OCI-LY3 (cell line): ENCODE data around the gene TMEM132D.

Experiments used
- H2AFZ ChIP-seq: fragments of 200-600, 300-600 bp; shearing (Covaris generic); 2 replicates; pipeline ENCODE4 v1.6.0; 2014; ENCODE audit warnings: antibody characterized with exemption, low read depth, low read length
- H3K27ac ChIP-seq: fragments of 200-600, 300-600 bp; sonication (generic); 2 replicates; pipeline ENCODE4 v1.5.1; 2014; ENCODE audit warnings: mild to moderate bottlenecking, low read length, moderate library complexity, mixed read lengths
- H3K27me3 ChIP-seq: fragments of 200-600, 300-600 bp; sonication (generic); 2 replicates; pipeline ENCODE4 v1.6.1; 2014; ENCODE audit warnings: low read depth, low read length, mixed read lengths
- H3K36me3 ChIP-seq: fragments of 200-600, 300-600 bp; sonication (generic); replicated peaks from 2 replicates; pipeline ENCODE3; 2014; ENCODE audit warnings: low read depth, low read length, mixed read lengths
- H3K4me1 ChIP-seq: fragments of 300-600, 200-600 bp; sonication (generic); 2 replicates; pipeline ENCODE4 v1.6.1; 2014; ENCODE audit warnings: low read length, mixed read lengths
- H3K4me2 ChIP-seq: fragments of 200-600, 300-600 bp; sonication (generic); 2 replicates; pipeline ENCODE4 v1.6.1; 2014; ENCODE audit warnings: low read length, mixed read lengths
- H3K4me3 ChIP-seq: fragments of 300-600, 200-600 bp; sonication (generic); 2 replicates; pipeline ENCODE4 v1.5.1; 2014; ENCODE audit warnings: antibody characterized with exemption, mild to moderate bottlenecking, low read length, moderate library complexity
- H3K79me2 ChIP-seq: fragments of 300-600, 200-600 bp; shearing (Covaris generic); 2 replicates; pipeline ENCODE4 v1.6.1; 2014; ENCODE audit warnings: mild to moderate bottlenecking, low read length, mixed read lengths
- H3K9ac ChIP-seq: fragments of 300-600, 200-600 bp; shearing (Covaris generic); 2 replicates; pipeline ENCODE4 v1.6.0; 2014; ENCODE audit warnings: mild to moderate bottlenecking, low read length, moderate library complexity
- H3K9me3 ChIP-seq: fragments of 200-600, 300-600 bp; shearing (Covaris generic); 2 replicates; pipeline ENCODE4 v1.6.1; 2014; ENCODE audit warnings: low read length, mixed read lengths; ENCODE audit not compliant: insufficient read depth
- H4K20me1 ChIP-seq: fragments of 200-600, 300-600 bp; sonication (generic); 2 replicates; pipeline ENCODE4 v1.6.1; 2016; ENCODE audit warnings: low read length, mixed read lengths; ENCODE audit not compliant: insufficient read depth
- CTCF ChIP-seq: fragments of 200-600, 300-600 bp; sonication (generic); IDR thresholded peaks from 2 replicates; pipeline ENCODE4 v1.5.1; 2014; ENCODE audit warnings: antibody characterized with exemption, low read length, low read depth
- EZH2phosphoT487 ChIP-seq: fragments of 200-600 bp; shearing (Covaris generic); IDR thresholded peaks from 2 replicates; pipeline ENCODE4 v1.6.1; 2018; ENCODE audit warnings: antibody characterized with exemption, mixed run types, low read depth

Gene TMEM132D

GRCh38 chr12:129036135-129036534 lies 867.7 kb downstream of the TMEM132D start:
- H3K27ac ChIP-seq = no peak overlapping the region
- no peak overlapping the region for H3K4me2 ChIP-seq
- H3K9ac ChIP-seq = no peak overlapping the region
- H3K4me3 ChIP-seq = no peak overlapping the region
- no peaks in the 10 kb centered on the region for H3K36me3 ChIP-seq
- no peak for TF ChIP-seq EZH2phosphoT487
- no peak for TF ChIP-seq CTCF
- no peaks in the 10 kb centered on the region for H4K20me1 ChIP-seq
- no peaks in the 10 kb centered on the region for H3K9me3 ChIP-seq
- no peaks in the 10 kb centered on the region for H3K27me3 ChIP-seq
- H3K79me2 ChIP-seq = no peaks in the 10 kb centered on the region
- no peaks in the 10 kb centered on the region for H3K4me1 ChIP-seq
- H2AFZ ChIP-seq = no peak overlapping the region

DNA sequence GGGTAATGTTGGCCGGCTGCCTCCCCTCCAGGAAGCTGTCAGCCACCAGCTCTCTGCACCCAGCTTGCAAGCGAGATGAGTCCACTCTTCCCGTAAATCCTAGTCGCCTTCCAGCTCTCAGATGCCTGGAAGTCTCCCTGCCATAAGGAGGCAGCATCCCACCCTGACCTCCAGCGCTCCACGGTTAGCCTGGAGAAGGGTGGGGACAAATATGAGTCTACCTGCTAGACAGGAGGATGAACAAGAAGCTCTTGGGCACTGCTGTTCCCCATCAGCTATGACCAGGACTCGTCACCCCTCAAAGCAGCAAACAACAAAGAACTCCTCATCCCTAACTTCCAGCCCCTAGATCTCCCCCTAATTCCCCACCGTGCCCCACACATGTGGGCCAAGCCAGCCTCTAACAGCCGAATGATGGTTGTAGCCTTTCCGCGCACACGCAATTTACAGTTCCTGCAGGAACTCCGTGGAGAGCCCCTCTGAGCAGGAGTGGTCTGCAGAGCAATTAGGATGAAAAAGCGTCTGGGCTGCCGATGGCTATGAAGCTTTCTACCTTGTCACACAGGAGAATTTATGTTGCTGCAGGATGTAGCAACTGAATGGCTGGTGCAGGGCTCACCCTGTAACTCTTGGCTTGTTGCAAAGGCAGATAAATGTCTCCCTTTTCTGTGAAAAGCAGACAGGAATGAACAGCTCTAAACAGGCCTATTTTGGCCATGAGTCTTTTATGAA lies 869.1 kb downstream of the TMEM132D start:
- no peaks in the 10 kb centered on the region for H3K36me3 ChIP-seq
- no peaks in the 10 kb centered on the region for H4K20me1 ChIP-seq
- H3K4me2 ChIP-seq = no peak overlapping the region
- H3K9me3 ChIP-seq = no peaks in the 10 kb centered on the region
- TF ChIP-seq CTCF (no peak), EZH2phosphoT487 (no peak)
- H3K9ac ChIP-seq = no peak overlapping the region
- no peaks in the 10 kb centered on the region for H3K79me2 ChIP-seq
- no peak overlapping the region for H3K4me3 ChIP-seq
- H3K27ac ChIP-seq = no peak overlapping the region
- no peak overlapping the region for H2AFZ ChIP-seq
- H3K27me3 ChIP-seq = no peaks in the 10 kb centered on the region
- H3K4me1 ChIP-seq = no peaks in the 10 kb centered on the region

GRCh38 chr12:129028844-129029243 lies 875.0 kb downstream of the TMEM132D start:
- TF ChIP-seq EZH2phosphoT487 (no peak), CTCF (no peak)
- Histone ChIP-seq H3K36me3 (no peaks in the 10 kb centered on the region), H3K27me3 (no peaks in the 10 kb centered on the region), H2AFZ (no peak overlapping the region), H3K9ac (no peak overlapping the region), H3K4me1 (no peaks in the 10 kb centered on the region), H3K9me3 (no peaks in the 10 kb centered on the region), H3K4me2 (no peak overlapping the region), H3K4me3 (no peak overlapping the region), H4K20me1 (no peaks in the 10 kb centered on the region), H3K79me2 (no peaks in the 10 kb centered on the region), H3K27ac (no peak overlapping the region)

DNA sequence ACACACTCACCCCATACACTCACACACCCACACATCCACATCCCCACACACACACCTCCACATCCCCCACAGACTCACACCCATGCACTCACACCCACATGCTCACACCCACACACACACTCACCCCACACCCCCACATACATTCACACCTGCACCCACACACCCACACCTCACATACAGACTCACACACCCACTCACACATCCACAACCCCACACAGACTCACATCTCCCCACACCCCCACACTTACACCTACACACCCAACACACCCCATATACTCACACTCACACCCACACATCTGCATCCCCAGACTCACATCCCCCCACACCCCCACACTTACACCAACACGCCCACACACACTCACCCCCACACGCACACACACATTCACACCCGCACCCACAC lies 878.8 kb downstream of the TMEM132D start:
- Histone ChIP-seq H2AFZ (no peak overlapping the region), H3K9me3 (no peaks in the 10 kb centered on the region), H3K4me1 (no peaks in the 10 kb centered on the region), H3K9ac (no peak overlapping the region), H4K20me1 (no peaks in the 10 kb centered on the region), H3K79me2 (no peaks in the 10 kb centered on the region), H3K27me3 (no peaks in the 10 kb centered on the region), H3K4me3 (no peak overlapping the region), H3K4me2 (no peak overlapping the region), H3K36me3 (no peaks in the 10 kb centered on the region), H3K27ac (no peak overlapping the region)
- TF ChIP-seq CTCF (no peak), EZH2phosphoT487 (no peak)
